Fibroblast of gingiva (primary cell): ENCODE data around the gene ABI3BP.

Experiments
- DNase-seq: peaks from one replicate; pipeline ENCODE4 v3.0.0-alpha.2; 2011; ENCODE audit warnings: low read depth

Gene ABI3BP

DNA sequence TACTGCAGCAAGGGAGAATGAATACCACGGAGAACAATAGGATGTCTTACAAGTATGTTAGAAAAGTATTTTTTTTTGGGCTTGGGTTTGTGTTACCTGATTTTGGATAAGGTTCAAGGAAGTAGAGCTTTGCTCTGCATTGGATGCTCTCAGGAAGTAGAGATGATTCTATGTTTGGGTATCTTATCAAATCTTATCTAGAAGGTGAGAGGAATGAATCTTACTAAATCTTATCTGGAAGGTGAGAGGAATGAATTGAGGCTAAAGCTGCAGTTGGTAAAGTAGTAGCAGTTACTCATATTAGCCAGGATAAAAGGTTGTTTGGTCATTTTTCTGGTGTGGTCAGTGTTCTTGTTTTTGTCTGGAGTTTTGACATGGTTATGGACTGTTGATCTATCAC, 266.5 kb downstream of the ABI3BP start:
- DNase-seq, result no peak

DNA sequence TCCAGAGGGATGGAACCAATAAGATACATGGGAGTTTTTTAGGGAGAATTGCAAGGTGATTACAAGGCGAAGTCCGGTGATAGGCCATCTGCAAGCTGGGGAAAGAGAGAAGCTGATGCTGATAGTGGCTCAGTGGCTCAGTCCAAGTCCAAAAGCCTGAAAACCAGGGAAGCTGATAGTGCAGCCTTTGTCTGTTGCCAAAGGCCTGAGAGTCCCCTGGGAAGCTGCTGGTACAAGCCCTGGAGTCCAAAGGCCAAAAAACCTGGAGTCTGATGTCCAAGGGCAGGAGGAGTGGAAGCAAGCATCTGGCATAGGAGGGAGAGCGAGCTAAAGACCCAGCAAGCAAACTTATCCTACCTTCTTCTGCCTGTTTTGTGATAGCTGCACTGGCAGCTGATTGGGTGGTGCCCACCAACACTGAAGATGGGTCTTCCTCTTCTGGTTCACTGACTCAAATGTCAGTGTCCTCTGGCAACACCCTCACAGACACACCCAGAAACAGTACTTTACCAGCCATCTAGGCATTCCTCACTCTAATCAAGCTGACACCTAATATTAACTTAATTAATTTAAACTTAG, 267.2 kb downstream of the ABI3BP start:
- DNase-seq, result no peak

DNA sequence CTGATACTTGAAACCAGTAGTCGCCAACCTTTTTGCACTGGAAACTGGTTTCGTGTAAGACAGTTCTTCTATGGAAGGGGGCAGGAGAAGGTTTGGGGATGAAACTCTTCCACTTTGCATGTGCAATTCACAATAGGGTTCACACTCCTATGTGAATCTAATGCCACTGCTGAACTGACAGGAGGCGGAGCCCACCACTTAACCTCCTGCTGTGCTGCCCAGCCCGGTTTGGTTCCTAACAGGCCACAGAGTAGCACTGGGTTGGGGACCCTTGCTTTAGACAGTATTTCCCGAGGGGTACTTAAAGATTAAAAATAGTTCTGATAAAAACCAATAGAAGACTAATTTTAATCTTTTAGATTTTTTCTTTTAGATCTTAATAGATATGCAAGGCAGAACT, 272.8 kb downstream of the ABI3BP start:
- no peak for DNase-seq

DNA sequence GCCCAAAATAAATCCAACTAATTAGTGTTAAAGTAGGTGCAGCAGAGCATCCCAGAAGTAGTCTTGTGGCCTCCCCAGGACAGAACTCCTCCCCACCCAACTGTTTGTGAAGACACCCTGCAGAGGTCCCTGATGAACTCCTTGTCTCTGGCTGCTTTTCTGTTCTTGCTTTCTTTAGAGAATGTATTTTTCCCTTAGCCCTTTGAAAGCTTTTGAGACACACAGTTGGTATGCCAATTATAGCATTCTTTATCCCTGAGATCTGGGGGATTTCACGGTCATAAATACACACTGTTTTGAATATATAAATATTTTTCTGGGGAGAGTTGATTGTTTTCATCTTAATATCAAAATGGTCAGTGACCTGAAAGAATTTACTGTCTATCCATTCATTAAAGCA, 274.1 kb downstream of the ABI3BP start:
- DNase-seq, result no peak

DNA sequence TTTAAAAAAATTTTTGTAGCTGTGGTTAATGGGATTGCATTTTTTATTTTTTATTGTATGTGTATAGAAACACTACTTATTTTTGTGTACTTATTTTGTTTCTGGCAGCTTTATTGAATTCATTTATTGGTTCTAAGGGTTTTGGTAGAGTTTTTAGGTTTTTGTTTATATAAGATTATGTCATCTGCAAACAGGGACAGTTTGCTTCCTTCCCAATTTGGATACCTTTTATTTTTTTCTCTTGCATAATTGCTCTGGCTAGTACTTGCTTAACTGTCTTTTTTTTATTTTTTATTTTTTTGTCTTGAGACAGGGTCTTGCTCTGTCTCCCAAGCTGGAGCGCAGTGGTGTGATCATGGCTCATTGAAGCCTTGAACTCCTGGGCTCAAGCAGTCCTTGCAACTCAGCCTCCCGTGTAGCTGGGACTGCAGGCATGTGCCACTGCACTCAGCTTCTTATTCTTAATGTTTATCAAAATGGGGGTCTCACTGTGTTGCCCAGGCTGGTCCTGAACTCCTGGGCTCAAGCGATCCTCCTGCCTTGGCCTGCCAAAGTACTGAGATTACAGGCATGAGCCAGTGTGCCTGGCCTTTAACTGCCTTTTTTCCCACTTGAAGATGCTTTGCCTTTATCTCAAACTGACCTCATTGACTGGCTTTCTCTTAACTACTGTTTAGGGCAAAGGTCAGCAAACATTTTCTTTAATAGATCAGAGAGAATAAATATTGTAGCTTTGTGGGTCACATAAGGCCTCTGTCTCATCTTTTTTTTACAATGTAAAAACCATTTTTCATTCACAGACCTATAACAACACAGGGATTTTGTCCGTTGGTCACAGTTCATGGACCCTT, 275.4 kb downstream of the ABI3BP start:
- no peak for DNase-seq

DNA sequence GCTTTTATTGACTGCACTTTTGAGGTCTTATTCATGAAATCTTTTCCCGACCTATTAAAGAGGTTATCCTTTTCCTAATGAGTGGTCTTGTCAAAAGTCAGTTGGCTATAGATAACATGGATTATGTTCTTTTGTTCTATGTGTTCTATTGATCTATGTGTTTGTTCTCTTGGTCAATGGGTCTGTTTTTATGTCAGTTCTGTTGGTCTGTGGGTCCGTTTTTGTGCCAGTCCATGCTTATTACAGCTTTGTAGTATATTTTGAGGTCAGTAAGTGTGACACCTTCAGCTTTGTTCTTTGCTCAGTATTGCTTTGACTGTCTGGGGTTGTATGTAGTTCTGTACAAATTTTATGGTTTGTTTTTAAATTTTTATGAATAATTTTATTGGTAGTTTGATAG, 276.2 kb downstream of the ABI3BP start:
- DNase-seq, result no peak

DNA sequence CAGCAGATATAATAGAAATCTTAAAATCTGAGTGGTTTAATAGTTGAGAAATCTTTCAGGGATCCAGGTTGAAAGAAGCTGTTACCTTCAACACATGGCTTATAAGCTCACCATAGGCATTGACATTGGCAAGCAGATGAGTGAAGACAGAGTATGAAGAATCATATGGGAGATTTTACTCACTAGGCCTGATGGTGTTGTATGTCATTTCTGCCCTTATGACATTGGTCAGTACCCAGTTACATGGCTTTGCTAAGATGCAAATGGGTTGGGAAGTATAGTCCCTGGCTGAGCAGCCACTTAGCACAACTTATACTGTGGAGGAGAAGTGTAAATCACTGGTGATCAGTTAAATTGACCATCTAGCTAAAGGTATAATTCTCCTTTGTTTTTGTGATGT, 278.0 kb downstream of the ABI3BP start:
- DNase-seq, result no peak

DNA sequence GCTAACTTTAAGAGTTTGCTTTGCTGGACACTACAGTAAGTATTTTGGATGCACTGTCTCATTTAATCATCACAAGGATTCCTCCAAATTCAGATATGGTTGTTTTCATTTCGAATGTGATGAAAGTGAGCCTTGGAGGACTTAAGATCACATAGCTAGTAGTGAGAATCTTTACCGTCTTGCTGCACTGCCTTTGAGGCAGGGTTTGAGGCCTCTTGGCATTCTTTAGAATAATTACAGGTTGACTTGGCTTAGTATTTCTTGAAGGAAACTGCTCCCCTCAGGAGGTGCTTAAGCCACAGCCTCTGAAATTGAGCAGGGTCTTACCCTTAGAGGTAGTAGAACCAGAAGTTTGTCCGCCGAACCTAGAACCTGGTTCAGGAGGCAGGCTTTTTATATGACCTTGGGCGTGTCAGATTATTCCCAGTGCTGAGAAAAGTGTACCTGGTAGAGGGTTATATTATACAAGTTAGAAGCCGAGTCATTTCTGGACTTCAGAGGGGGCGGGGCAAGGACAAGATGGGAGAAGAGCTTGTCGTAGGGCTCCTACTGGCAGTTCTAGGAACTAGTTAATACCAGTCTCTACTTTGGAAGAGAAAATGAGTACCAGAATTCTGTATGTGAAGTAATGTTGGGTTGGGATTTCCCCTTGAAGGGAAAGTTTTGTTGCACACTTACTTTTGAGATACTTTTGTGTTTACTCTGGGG, 282.8 kb downstream of the ABI3BP start:
- peak; percentile 73 for DNase-seq

DNA sequence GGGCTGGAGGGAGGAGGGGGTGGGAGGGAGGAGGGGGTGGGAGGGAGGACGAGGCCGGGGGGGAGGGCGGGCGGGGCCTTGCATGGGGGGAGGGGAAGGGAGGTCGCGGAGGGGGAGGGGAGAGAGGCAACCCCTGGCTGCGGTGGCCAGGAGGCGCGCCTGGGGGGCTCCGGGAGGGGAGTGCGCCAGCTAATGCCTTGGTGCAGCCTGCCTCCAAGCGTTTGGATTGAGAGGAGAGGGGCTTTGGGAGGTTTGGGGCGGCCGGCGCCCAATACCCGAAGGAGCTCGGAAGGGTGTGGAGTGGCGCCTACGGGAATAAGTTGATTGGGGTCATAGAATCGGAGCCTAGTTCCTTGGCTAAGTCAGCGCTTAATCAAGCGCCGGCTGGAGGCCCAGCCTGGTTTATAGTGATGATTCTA, 283.4 kb downstream of the ABI3BP start:
- DNase-seq, result peak; percentile 38

DNA sequence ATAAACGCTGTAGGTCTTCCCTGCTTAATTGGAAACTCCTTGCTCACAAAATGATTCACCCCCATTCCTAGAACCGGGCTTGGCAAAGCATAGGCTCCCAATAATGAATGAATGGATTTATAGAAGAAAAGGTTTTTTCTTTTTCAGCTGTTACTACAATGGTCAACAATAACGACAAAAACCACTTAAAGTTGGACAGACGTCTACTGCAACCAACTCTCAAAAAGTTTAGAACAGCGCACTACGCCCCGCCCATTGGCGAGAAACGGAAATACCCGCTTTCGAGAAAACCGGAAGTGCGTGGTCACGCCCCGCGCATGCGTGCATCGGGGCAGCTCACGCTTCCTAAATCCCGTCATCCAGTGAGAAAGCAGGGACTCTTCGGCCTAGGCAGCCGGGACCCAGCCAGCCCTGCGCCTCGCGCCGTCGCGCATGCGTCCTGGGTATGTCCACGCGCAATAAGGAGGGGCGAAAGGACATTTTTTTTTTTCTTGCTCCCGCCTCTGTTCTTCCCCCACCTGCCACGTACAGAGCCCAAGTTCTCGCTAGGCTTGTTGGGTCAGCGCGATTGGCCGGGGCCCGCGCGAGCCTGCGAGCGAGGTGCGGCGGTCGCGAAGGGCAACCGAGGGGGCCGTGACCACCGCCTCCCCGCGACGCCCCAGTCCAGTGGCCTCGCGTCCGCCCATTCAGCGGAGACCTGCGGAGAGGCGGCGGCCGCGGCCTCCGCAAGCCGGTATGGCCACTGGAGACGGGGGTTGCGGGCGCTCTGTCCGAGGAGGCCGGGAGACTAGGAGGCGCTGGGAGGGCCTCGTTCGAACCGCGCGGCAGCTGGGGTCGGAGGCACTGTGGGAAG, 284.0 kb downstream of the ABI3BP start, which contains the start of gene TFG:
TFG (plus strand) TSS at position 506 of the 853 bp plus-strand sequence. CDS start 4,192 bp downstream, outside the sequence.
- peak; percentile 99 for DNase-seq

DNA sequence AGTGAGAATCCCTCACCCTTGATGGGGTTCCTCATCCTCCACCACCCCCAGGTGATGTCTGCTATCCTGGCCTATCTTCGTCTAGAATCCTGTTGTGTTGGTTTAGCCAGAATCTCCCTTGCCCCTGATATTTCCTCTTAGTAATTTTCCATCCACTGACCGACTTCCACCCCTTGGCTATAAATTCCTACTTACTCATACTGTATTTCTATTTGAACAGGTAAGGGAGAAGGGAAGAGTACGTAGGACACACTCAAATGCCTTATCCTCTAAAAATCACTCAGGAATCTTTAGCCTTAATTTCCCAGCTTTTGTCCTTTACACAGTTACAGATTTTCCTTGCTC, 284.6 kb downstream of the ABI3BP start:
- no peak for DNase-seq

DNA sequence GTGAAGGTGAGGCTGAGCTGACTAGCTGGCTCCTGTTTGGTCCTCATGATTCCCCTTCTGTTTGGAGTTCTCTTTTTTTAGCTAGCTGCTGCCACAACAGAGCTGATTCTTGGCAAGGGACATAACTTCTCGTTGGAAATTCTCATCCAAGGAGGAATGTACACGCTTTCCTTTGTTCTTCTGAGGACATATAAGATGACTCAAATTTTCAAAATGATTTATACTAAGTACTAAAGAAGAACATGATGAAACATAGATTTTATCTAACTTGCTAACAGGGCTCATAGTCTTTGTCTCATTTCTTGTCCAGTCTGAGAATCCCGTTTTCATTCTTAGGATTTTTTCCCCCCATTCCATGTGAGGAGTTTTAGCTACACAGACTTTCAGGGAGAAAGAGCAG, 286.9 kb downstream of the ABI3BP start:
- no peak for DNase-seq

DNA sequence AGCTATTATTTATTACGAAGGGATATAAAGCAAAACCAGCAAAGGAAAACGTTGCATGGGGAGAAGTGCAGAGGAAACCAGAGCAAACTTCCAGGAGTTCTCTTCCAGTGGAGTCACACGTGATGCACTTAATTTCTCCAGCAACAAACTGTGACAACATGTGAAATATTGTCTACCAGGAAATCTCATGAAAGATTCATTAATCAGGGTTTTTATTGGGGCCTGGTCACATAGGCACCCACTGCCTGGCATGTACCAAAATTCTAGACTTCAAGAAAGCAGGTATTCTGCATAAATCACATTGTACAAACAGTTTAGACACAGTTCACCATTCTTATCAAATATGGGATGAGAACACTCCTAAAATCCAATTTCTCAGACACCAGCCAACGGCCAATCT, 289.4 kb downstream of the ABI3BP start:
- DNase-seq, result no peak

DNA sequence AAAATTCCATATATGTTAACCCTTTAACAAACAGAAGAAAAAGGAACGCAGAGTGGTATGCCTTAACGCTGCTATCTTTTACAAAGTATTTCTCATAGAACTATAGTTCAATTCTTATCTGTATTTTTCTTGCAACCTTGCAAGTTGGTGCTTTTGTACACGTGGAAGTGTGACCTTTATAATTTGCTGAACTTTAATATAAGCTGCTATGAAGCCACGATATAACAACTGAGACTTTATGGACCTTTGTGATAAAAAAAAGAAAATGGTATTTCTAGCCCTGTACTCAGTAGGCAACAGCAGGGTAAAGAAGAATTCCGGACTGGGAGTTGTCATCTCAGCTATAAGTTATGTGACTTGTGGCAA, 290.3 kb downstream of the ABI3BP start:
- no peak for DNase-seq

DNA sequence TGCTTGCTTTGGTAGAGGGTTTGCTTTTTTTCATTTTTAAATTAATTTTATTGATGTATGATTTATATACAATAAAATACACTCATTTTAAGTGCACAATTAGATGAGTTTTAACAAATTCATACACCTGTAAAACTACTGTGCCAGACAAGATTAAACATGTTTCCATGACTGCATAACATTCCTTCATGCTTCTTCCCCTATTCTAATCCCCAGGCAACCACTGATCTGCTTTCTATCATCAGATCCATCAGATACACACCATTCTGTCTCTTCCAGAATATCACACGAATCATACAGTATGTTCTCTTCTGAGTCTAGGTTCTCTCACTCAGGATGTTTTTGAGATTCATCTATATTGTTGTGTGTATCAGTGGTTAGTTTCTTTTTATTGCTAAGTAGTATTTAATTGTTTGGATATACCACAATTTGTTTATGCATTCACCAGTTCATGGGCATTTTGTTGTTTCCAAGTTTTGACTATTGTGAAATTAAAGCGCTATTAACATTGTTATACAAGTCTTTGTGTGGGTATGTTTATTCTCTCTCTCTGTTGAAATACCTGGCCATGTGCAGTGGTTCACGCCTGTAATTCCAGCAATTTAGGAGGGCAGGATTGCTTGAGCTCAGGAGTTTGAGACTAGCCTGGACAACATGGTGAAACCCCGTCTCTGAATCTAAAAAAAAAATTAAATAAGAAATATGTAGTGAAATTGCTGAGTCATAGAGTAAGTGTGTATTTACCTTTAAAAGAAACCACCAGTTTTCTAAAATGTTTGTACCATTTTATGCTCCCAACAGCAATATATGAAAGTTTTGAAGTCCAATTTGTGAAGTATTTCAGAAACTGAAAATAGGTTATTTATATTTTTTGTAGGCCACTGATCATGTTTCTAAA, 290.9 kb downstream of the ABI3BP start:
- no peak for DNase-seq

DNA sequence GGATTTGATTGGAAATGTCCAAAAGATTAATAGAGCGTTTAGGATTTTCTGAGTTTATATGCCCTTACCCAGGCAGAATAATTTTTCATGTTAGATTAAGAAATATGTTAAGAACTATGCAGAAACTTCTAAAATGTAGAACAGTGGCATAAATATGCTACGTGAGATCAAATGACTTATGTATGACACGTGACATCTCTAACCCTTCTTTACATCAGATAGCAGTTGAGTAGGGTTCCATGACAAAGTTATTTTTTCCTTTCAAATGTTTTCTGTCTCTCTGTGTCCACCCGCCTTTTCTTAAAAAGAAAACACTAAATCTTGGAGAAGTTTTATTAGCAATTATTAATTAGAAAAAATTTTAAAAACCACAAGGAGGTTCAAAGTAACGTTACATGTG, 292.5 kb downstream of the ABI3BP start:
- no peak for DNase-seq
